Thyroid gland (tissue), 4 donors: ENCODE data around the gene ANAPC2.

ENCODE experiments used
- CTCF ChIP-seq, 6 experiments: fragments of 200-600 bp in 3 of 6; fragments of 450-650 bp in 3 of 6; sonication (generic) in 3 of 6; IDR thresholded peaks; one replicate each; pipeline ENCODE4 v1.5.1; 2016 to 2019; ENCODE audit warnings: antibody characterized with exemption in 6 of 6, mild to moderate bottlenecking in 2 of 6, inconsistent platforms in 1 of 6, moderate library complexity in 1 of 6
- POLR2A ChIP-seq, 2 donors: fragments of 450-650 bp; IDR thresholded peaks; one replicate each; pipeline ENCODE4 v1.6.1; 2017; ENCODE audit warnings: antibody characterized with exemption in 2 of 2, mild to moderate bottlenecking in 2 of 2, moderate library complexity in 1 of 2

- TF ChIP-seq CTCF (IDR thresholded peaks at IDR 0.05) (no peak), POLR2A (IDR thresholded peaks at IDR 0.05) (no peak)
Observed at GRCh38 chr9:137170486-137171148, 17.7 kb downstream of the ANAPC2 start.
